Heart left ventricle (tissue), 13 donors: ENCODE results near the gene ATP6V1A.

Experiments used
- CTCF ChIP-seq, 12 donors: fragments of 200-600 bp; sonication (generic) in 4 of 12; IDR thresholded peaks; one replicate each; pipeline versions ENCODE4 v1.5.0 to v1.8.0; 2018 to 2022; ENCODE audit warnings: antibody characterized with exemption in 12 of 12, mild to moderate bottlenecking in 5 of 12
- POLR2A ChIP-seq, 2 donors: fragments of 450-650 bp; IDR thresholded peaks; one replicate each; pipeline ENCODE4 v1.6.1; 2017; ENCODE audit warnings: antibody characterized with exemption in 2 of 2, mild to moderate bottlenecking in 2 of 2, moderate library complexity in 2 of 2
- donor health status: ischemic (EF 13 %, LVEDD 7.1; RV severe dilation, severe dysfunction).
- donor health status: DM: no; HTN: yes; CAD: no.
- donor health status: DM: no; HTN: no; CAD: no.
- donor health status: ischemic (EF 25% LVEDD 6.9; RV normal size, moderate dysfunction).
- donor health status: ischemic (EF 25% LVEDD 5.7; RV mildly dilated, moderate dysfunction).
- donor health status: ischemic (EF 35%, LVEDD 5.7; RV mildly dilated, moderate dysfunction).
- donor health status: nonischemic (EF 11% LVEDD 7.7; RV severe dilation, severe dysfunction).
- donor health status: DM: yes; HTN: yes; CAD: no.
- donor health status: PGD.
- donor health status: ischemic (EF 29% LVEDD 5.4; RV normal size, mild dysfunction).
- donor health status: nonischemic (EF 23%, LVEDD 6.1; RV moderate dilation, normal function).

GRCh38 chr3:113747283-113748046 is 630 bp downstream of the ATP6V1A start:
- TF ChIP-seq CTCF (IDR thresholded peaks at IDR 0.05) (no peak), POLR2A (IDR thresholded peaks at IDR 0.05) (no peak)
